NCI-H2171 (cell line): ENCODE data around the gene RITA1.
A peak's percentile ranks its signal among the peaks of the same experiment; 100 is the strongest.

ENCODE experiments used
- DNase-seq: peaks from one replicate; lab custom pipeline; 2025; lab: John Stamatoyannopoulos, UW

Gene RITA1

GRCh38 chr12:113154351-113154973 is 31.1 kb upstream of the RITA1 start:
- no peak for DNase-seq

GRCh38 chr12:113155060-113155459 is 30.5 kb upstream of the RITA1 start:
- no peak for DNase-seq

DNA sequence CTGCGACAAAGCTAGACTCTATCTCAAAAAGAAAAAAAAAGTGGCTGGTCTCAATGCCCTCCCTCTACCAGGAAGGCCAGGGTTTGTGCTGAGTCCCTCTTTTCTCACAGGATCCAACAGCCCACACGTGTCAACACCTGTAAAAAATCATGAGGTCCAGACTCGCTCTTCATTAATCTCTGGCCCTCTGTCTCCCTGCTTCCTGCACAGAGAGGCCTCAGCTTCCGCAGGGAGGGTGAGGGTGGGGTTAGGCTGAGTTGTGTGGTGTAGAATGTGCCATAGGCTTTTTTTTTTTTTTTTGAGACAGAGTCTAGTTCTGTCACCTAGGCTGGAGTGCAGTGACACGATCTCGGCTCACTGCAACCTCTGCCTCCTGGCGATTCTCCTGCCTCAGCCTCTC is 29.9 kb upstream of the RITA1 start:
- no peak for DNase-seq

DNA sequence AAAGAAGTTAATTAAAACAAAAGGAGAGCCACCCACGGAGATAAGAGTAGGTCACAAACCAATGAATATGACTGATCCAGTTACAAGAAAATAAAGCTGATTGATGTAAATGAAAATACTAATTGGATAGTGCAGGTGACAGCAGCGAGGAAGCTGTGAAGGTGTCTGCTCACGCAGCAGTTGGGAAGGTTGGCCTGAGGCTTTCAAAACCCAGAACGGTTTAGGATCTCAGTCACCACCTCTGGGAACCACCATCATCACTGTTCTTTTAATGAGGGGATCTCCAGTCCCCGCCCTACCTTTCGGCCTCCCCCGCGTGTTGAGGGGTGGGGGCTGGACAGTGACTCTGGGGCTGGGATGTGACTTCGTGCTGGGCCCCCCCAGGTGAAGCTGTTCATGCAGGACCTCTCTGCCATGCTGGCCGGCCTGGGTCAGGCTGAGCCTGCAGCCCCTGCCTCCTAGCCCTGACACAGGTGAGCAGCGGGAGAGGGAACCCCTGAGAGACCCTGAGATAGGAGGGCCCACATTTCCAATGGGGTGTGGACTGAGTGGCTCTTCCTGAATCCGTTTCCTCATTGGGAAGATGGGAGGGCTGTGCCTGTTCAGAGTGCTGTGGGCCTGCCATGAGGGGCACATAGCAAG is 28.2 kb upstream of the RITA1 start:
- DNase-seq = no peak

GRCh38 chr12:113158439-113159203 is 26.9 kb upstream of the RITA1 start:
- no peak for DNase-seq

- DNase-seq = no peak
Observed at GRCh38 chr12:113159937-113160336, 25.6 kb upstream of the RITA1 start.

GRCh38 chr12:113161415-113162016 is 24.0 kb upstream of the RITA1 start:
- peak; percentile 83 for DNase-seq

DNA sequence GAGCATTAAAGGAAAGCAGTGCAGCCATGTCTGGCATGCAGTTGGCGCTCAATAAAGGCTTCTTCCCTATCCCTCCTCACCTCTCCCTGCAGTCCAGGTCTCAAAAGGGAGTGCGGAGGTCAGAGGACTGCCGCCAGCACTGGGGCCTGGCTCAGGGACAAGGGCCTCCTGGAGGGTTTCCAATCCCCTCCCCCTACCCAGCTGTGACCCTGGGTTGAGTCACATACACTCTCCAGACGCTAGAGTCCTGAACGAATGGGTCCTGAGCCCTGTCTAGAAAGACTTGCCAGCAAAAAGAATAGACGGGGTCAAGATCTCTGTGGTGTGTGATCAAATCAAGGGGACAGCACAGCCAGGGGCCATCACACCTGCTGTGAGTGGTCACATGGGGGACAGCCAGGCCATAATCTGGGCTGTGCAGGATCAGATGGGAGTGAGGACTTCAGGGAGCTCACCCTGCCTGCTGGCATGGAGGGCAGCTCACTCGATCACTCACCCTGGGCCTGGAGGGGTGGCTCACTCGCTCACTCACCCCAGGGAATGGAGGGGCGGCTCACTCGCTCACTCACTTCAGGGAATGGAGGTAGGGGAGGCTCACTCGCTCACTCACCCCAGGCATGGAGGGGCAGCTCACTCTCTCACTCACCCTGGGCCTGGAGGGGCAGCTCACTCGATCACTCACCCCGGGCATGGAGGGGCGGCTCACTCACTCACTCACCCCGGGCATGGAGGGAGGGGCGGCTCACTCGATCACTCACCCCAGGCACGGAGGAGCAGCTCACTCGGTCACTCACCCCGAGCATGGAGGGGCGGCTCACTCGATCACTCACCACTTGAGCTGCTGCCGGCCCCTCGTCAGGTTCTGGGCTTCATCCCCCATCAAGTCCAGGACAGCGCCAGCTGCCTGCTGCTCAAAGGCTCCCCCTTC is 23.2 kb upstream of the RITA1 start:
- DNase-seq = peak; percentile 24

DNA sequence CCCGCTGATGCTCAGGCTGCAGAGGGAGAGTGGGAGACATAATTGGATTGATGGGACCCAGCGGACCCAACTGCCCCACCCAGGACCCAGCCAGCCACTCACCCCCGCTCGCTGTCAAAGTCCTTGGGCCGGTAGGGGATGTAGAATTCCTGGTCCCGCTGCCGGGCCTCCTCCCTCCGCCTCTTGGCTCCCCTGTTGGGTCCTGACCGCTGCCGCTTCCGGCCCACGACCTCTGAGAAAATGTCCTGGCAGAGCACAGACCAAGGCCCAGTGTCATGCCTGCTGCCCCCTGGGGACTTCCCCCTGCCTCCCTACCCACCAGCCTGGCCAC is 22.5 kb upstream of the RITA1 start:
- DNase-seq = no peak

GRCh38 chr12:113164014-113164413 is 21.5 kb upstream of the RITA1 start:
- DNase-seq = no peak

- DNase-seq = no peak
Observed at GRCh38 chr12:113165521-113166450, 19.7 kb upstream of the RITA1 start.

GRCh38 chr12:113167868-113168267 is 17.7 kb upstream of the RITA1 start:
- DNase-seq = no peak

DNA sequence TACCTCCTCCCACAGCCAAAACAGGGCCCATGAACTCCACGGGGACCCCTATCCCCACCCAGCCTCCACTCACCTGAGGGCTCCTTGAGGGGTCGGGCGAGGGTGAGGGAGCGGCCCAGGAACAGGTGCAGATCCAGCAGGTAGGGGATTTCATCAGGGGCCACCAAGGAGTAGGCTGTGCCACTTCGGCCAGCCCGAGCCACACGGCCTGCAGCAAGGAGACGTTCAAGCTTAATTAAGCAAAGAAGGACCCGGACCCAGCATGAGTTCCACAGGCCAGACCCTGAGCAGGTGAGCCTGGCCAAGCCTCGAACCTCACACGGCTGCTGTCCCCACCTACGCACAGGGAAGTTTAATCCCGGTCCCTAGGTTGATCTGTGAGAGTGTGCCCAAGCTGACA is 15.8 kb upstream of the RITA1 start:
- no peak for DNase-seq

- no peak for DNase-seq
Observed at GRCh38 chr12:113170457-113170856, 15.1 kb upstream of the RITA1 start.

DNA sequence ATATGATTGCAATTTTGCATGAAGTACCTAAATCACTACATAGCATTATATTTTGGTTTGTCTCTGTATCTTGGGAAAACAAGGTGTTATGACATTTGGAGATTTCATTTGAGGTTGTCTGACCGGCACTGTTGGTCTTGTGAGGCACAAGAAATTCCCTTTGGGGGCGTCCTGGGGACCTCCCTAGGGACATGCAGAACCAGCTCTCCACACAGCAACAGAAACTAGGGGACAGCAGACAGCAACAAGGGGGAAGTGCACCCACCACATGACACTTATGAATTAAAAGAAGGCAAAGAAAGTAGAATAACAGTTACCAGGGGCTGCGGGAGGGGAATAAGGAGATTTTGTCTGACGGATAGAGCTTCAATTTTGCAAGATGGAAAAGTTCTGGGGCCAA is 14.6 kb upstream of the RITA1 start:
- DNase-seq = no peak

GRCh38 chr12:113171543-113171942 is 14.0 kb upstream of the RITA1 start:
- DNase-seq = no peak

GRCh38 chr12:113172185-113172584 is 13.3 kb upstream of the RITA1 start:
- DNase-seq = no peak

- no peak for DNase-seq
Observed at GRCh38 chr12:113173081-113173698, 12.3 kb upstream of the RITA1 start.

DNA sequence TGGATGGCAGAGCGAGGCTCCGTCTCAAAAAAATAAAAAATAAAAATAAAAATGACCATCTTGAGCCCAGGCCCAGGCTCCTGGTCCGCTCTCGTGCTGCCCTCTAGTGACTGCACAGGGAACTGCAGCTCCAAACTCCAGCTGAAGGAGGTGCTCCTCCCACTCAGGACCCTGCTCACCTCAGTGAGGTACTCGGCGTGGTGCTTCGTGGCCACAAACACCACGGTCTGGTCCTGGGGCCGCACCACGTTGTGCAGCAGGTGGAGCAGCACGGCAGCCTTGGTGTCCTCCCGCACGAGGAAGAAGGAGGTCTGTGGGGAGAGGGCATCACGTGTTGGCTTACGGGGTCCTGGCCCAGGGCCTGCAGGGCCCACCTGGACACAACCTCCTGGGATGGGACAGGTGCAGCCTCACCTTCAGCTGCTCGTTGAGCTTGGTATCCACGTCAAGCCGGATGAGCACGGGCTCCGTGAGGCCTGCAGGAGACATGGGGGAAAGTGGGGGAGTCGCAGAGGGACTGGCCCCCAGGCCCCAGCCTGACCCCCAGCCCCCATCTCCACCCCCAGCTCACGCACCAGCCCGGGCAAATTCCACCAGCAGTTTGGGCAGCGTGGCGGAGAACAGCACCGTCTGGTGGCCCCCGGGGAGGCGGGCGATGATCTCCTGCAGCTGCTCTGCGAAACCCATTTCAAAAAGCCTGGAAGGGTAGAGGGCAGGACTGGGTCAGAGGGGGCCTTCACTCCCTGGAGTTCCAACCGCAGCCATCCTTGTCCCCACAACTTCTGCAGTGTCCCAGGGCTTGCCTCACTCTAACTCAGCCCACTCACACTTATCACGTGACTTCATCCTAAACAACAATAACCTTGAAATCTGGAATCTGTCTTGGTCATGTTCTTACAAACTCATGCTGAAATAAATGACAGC is 10.8 kb upstream of the RITA1 start:
- DNase-seq = no peak
